Activated B cell treated with CpG ODN at 0.5 μM for 24 hours (primary cell): ENCODE data around the gene MXI1. TPM values are rescaled to one million over a fixed set of nuclear protein-coding genes. Genes with fewer than 3 reads are reported as not detected.
"Not testable (repeated sequence)": the region's sequence is repeated elsewhere in the genome, so short reads cannot be mapped to it uniquely, and the experiment has no call there.

Source experiments
- ATAC-seq: fragments of 200-7000 bp; cut with Tn5 transposase; one replicate; pipeline ENCODE4 v1.10.0; 2021; ENCODE audit warnings: low read depth, mild to moderate bottlenecking, moderate library complexity
- CTCF ChIA-PET: fragments of 350-600 bp; sonication (Branson Sonifier 250); formaldehyde crosslinking; loops from one replicate; lab custom pipeline; 2021; ENCODE audit warnings: antibody characterized with exemption; lab: Charles Lee
- POLR2A ChIA-PET: fragments of 350-600 bp; sonication (Branson Sonifier 250); formaldehyde crosslinking; loops from one replicate; lab custom pipeline; 2021; ENCODE audit warnings: antibody characterized with exemption; lab: Charles Lee
- DNase-seq: peaks from one replicate; pipeline ENCODE4 v3.0.0; 2022
- H3K27ac Mint-ChIP-seq: one replicate; pipeline ENCODE4 v1.8.0; 2020; ENCODE audit warnings: mixed read lengths
- H3K27me3 Mint-ChIP-seq: one replicate; pipeline ENCODE4 v1.8.0; 2021; ENCODE audit warnings: mixed read lengths
- H3K36me3 Mint-ChIP-seq: one replicate; pipeline ENCODE4 v1.8.0; 2021; ENCODE audit warnings: low read depth, mixed read lengths
- H3K4me1 Mint-ChIP-seq: one replicate; pipeline ENCODE4 v1.8.0; 2021; ENCODE audit warnings: mixed read lengths
- H3K4me3 Mint-ChIP-seq: one replicate; pipeline ENCODE4 v1.8.0; 2020; ENCODE audit warnings: mild to moderate bottlenecking, mixed read lengths
- H3K9me3 Mint-ChIP-seq: one replicate; pipeline ENCODE4 v1.8.0; 2020; ENCODE audit warnings: mixed read lengths
- intact Hi-C: fragments of 100-400 bp; cut with micrococcal nuclease; formaldehyde crosslinking; loops from one replicate; pipeline ENCODE4 v1.15.1; 2024
- total RNA-seq: library from RNA; stranded (reverse); gene quantifications from 2 replicates; pipeline ENCODE4 v1.2.3, GENCODE V29; 2022
- TF ChIP-seq, protein P1 (sequence below): fragments of 200-600 bp; IDR thresholded peaks from one replicate; pipeline ENCODE4 v1.8.0; 2022; ENCODE audit warnings: antibody characterized with exemption, mild to moderate bottlenecking

The MXI1 gene
- total RNA-seq, 1 donor from 2014 or later = 8.5 TPM

DNA sequence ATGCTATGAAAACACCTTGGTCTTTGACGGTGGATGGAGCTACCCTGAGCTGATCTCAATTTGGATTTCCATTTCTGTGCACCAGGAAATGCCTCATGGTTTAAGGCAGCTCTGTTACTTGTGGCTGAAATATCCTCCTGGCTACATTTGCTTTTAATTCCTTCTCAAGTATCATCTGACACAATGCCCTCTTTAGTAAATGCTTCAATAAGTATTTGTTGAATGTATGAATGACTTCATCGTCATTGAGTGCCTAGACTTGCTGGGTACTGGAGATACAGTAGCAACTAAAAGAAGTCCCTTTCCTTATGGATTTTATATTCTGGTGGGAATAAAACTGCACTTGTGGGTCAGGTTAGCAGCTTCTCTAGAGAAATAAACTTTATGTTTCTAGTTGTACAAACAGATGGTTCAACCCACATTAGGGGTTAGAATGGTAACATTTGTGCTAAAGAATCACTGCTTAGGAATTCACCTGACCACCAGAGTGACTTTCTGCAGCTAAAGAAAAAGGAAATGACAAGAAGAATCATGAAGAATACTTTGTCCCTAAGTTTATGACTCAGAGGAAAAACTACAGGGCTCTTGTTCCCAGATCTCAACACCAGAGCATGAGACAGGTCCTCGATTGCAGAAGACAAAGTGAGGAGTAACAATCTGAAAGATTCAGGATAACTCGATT lies 119.1 kb downstream of the MXI1 start:
- ChIA-PET POLR2A (interaction anchor here (1.1 to 8.3 kb wide), 13 partner anchors 10 to 178 kb away, joined by 3 to 218 read pairs (median 5); partner anchors contain the start of gene DUSP5), CTCF (interaction anchor here (0.7 to 4.8 kb wide), 5 partner anchors 13 to 172 kb away, joined by 3 to 46 read pairs (median 3); no protein-coding TSS in a partner anchor)
- Mint-ChIP-seq H3K27ac (peak overlapping the region; percentile 92), H3K4me1 (peaks cover 49% of the 10 kb centered on the region), H3K4me3 (peak overlapping the region; percentile 4), H3K36me3 (peaks cover 3% of the 10 kb centered on the region), H3K27me3 (no peaks in the 10 kb centered on the region), H3K9me3 (peaks cover 23% of the 10 kb centered on the region)
- TF ChIP-seq, protein P1, sequence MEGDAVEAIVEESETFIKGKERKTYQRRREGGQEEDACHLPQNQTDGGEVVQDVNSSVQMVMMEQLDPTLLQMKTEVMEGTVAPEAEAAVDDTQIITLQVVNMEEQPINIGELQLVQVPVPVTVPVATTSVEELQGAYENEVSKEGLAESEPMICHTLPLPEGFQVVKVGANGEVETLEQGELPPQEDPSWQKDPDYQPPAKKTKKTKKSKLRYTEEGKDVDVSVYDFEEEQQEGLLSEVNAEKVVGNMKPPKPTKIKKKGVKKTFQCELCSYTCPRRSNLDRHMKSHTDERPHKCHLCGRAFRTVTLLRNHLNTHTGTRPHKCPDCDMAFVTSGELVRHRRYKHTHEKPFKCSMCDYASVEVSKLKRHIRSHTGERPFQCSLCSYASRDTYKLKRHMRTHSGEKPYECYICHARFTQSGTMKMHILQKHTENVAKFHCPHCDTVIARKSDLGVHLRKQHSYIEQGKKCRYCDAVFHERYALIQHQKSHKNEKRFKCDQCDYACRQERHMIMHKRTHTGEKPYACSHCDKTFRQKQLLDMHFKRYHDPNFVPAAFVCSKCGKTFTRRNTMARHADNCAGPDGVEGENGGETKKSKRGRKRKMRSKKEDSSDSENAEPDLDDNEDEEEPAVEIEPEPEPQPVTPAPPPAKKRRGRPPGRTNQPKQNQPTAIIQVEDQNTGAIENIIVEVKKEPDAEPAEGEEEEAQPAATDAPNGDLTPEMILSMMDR = no peak
- no peak for DNase-seq
- intact Hi-C loops = no loop called here
- ATAC-seq = peak; percentile 8

DNA sequence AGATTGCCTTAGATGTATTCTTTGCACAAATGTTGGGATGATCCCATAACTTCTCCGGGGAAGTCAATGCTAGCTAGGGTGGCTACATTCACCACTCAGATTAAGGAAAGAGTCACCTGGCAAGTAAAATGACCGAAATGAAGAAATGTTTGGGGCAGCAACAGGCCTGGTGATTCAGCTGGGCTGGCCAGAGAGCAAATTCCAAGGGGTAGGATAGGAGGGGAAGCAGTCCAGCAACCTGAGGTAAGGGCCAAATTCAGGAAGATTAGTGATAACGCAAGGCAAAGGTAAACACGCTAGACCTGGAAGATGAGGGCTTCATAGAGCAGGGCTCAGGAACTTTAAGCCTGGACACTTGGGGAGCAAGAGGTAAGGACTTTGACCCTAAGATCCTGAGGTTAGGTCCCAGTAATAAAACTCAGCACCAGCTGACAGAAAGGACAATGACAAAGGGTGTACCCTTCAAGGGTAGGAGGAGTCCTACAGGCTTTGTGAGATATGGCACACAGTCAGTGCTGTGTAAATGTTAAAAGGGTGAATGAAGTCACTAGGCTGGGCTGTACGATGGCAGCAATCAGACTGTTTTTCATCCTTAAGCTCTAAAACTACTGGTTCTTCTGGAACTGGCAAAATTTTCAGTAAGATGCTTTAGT lies 120.0 kb downstream of the MXI1 start:
- TF ChIP-seq, protein P1 = no peak
- no peaks in the 10 kb centered on the region for H3K27me3 Mint-ChIP-seq
- H3K9me3 Mint-ChIP-seq = peaks cover 20% of the 10 kb centered on the region
- peaks cover 3% of the 10 kb centered on the region for H3K36me3 Mint-ChIP-seq
- no peak for ATAC-seq
- H3K27ac Mint-ChIP-seq = peak overlapping the region; percentile 92
- DNase-seq = no peak
- H3K4me1 Mint-ChIP-seq = peaks cover 47% of the 10 kb centered on the region
- no peak overlapping the region for H3K4me3 Mint-ChIP-seq
- intact Hi-C loops = no loop called here
- POLR2A ChIA-PET = interaction anchor here (0.8 to 8.3 kb wide), 7 partner anchors 9 to 177 kb away, joined by 3 to 218 read pairs (median 5); partner anchors contain the start of genes DUSP5 and SMNDC1
- CTCF ChIA-PET = interaction anchor here (1.0 to 4.8 kb wide), 3 partner anchors 12 to 27 kb away, joined by 3 to 46 read pairs (median 6); no protein-coding TSS in a partner anchor

DNA sequence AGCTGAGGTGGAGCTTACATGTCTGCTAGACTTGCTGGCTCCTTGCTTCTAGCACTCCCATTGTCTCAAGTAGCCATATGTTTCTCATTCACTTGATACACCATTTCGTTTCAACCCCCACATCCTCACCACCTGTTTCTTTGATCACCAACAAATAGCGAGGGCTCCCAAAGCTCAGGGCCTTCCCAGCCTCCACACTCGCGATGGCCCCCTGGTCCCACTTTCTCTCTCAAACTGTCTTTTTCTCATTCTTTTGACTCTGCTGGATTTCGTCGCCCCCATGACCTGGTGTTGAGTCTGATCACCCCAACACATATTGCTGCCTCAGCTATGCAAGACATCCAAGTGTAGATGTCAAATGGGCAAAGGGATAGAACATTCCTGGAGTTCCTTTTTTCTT lies 123.3 kb downstream of the MXI1 start:
- H3K27me3 Mint-ChIP-seq = no peaks in the 10 kb centered on the region
- ChIA-PET CTCF (no interaction called here), POLR2A (no interaction called here)
- peaks cover 25% of the 10 kb centered on the region for H3K4me1 Mint-ChIP-seq
- TF ChIP-seq, protein P1 = no peak
- no peak overlapping the region for H3K4me3 Mint-ChIP-seq
- intact Hi-C loops = no loop called here
- no peak overlapping the region for H3K27ac Mint-ChIP-seq
- DNase-seq (no peak), ATAC-seq (no peak)
- peaks cover 3% of the 10 kb centered on the region for H3K36me3 Mint-ChIP-seq
- H3K9me3 Mint-ChIP-seq = peaks cover 16% of the 10 kb centered on the region

DNA sequence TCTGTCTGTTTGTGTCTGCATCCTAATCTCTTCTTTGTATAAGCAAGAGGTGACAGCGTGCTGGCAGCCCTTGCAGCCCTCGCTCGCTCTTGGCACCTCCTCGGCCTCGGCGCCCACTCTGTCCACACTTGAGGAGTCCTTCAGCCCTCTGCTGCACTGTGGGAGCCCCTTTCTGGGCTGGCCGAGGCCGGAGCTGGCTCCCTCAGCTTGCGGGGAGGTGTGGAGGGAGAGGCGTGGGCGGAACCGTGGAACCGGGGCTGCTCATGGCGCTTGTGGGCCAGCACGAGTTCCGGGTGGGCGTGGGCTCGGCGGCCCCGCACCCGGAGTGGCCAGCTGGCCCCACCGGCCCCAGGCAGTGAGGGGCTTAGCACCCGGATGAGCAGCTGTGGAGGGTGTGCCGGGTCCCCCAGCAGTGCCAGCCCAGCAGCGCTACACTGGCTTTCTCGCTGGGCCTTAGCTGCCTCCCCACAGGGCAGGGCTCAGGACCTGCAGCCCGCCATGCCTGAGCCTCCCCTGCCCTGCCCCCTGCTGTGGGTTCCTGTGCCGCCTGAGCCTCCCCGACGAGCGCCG lies 123.9 kb downstream of the MXI1 start:
- POLR2A ChIA-PET = interaction anchor here (1.1 kb wide), 1 partner anchor 25 kb away, joined by 3 read pairs; no protein-coding TSS in a partner anchor
- ATAC-seq, DNase-seq, H3K36me3 Mint-ChIP-seq, H3K27me3 Mint-ChIP-seq, intact Hi-C loops, H3K4me3 Mint-ChIP-seq, H3K27ac Mint-ChIP-seq: not testable (repeated sequence)
- Mint-ChIP-seq H3K9me3 (peaks cover 14% of the 10 kb centered on the region), H3K4me1 (peaks cover 19% of the 10 kb centered on the region)
- CTCF ChIA-PET = interaction anchor here (1.3 to 2.8 kb wide), 2 partner anchors 14 to 24 kb away, joined by 3 to 11 read pairs; no protein-coding TSS in a partner anchor

DNA sequence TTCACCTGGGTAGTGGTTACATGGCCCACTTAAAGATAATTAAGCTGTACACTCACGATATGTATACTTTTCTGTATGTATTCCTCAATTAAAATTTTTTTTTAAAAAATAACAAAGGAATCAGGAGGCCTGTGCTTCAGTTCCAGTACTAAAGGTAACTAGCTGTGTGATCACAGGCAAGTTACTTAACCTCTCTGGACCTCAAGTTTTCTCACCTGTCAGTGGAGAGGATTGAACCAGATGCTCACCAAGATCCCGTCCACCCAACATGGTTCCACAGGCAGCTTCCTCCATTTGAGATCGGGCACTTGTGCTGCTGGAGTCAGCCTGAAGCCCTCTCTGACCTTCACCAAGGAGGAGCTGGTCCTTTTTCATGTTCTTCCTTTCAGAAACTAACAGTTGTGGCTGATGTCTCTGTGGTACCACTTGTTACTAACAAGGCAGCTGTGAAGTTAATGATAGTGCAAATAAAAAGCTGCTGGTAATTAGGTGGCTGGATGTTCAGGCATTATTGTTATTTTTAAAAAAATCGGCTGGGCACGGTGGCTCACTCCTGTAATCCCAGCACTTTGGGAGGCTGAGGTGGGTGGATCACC lies 126.8 kb downstream of the MXI1 start:
- TF ChIP-seq, protein P1 = no peak
- Mint-ChIP-seq H3K9me3 (peaks cover 14% of the 10 kb centered on the region), H3K36me3 (peaks cover 3% of the 10 kb centered on the region), H3K4me1 (peaks cover 7% of the 10 kb centered on the region), H3K27me3 (no peaks in the 10 kb centered on the region), H3K4me3 (no peak overlapping the region), H3K27ac (no peak overlapping the region)
- DNase-seq (no peak), ATAC-seq (no peak)
- intact Hi-C loops = no loop called here
- POLR2A ChIA-PET = interaction anchor here (0.7 to 2.5 kb wide), 5 partner anchors 9 to 338 kb away, joined by 3 to 8 read pairs (median 5); no protein-coding TSS in a partner anchor
- CTCF ChIA-PET = interaction anchor here (0.7 to 2.8 kb wide), 2 partner anchors 21 to 100 kb away, joined by 3 to 11 read pairs; no protein-coding TSS in a partner anchor
